HEK293T (cell line): ENCODE results near the gene MASP1.

Experiments
- CTCF ChIA-PET: fragments of 350-600 bp; formaldehyde crosslinking; extraction: SDS; loops from one replicate; lab custom pipeline; 2021; ENCODE audit warnings: antibody characterized with exemption, inconsistent platforms; lab: Yijun Ruan, JAX
- POLR2A ChIA-PET: fragments of 350-600 bp; formaldehyde crosslinking; extraction: SDS; loops from one replicate; lab custom pipeline; 2020; ENCODE audit warnings: antibody characterized with exemption, inconsistent platforms; lab: Yijun Ruan, JAX
- DNase-seq: peaks from one replicate; pipeline ENCODE4 v3.0.0; 2012; ENCODE audit warnings: mixed read lengths; ENCODE audit errors: extremely low spot score
- ARNT ChIP-seq: fragments of 450-650 bp; IDR thresholded peaks from 2 replicates; pipeline ENCODE4 v1.6.1; 2017; ENCODE audit warnings: mild to moderate bottlenecking
- BHLHE40 ChIP-seq: fragments of 450-650 bp; IDR thresholded peaks from 2 replicates; pipeline ENCODE4 v1.6.1; 2016; ENCODE audit warnings: mild to moderate bottlenecking, moderate library complexity, borderline replicate concordance
- CTBP1 ChIP-seq: fragments of 450-650 bp; IDR thresholded peaks from 2 replicates; pipeline ENCODE4 v1.6.1; 2016; ENCODE audit warnings: borderline replicate concordance
- ELF4 ChIP-seq: fragments of 450-650 bp; IDR thresholded peaks from 2 replicates; pipeline ENCODE4 v1.6.1; 2017; ENCODE audit warnings: antibody characterized with exemption
- FOXA1 ChIP-seq: fragments of 450-650 bp; IDR thresholded peaks from 2 replicates; pipeline ENCODE4 v1.6.1; 2016; ENCODE audit warnings: mild to moderate bottlenecking
- FOXK2 ChIP-seq: fragments of 450-650 bp; IDR thresholded peaks from 2 replicates; pipeline ENCODE4 v1.6.1; 2016; ENCODE audit warnings: mild to moderate bottlenecking
- FOXM1 ChIP-seq: fragments of 450-650 bp; IDR thresholded peaks from 2 replicates; pipeline ENCODE4 v1.6.1; 2017; ENCODE audit warnings: mild to moderate bottlenecking, borderline replicate concordance
- HDGF ChIP-seq: fragments of 450-650 bp; IDR thresholded peaks from 2 replicates; pipeline ENCODE4 v1.6.1; 2017; ENCODE audit warnings: antibody characterized with exemption, borderline replicate concordance
- L3MBTL2 ChIP-seq: fragments of 450-650 bp; conservative IDR thresholded peaks from 2 replicates; pipeline ENCODE4 v1.6.1; 2016; ENCODE audit warnings: mild to moderate bottlenecking
- LEF1 ChIP-seq: fragments of 450-650 bp; IDR thresholded peaks from 2 replicates; pipeline ENCODE4 v1.6.1; 2017; ENCODE audit warnings: mild to moderate bottlenecking, borderline replicate concordance
- NFRKB ChIP-seq: fragments of 450-650 bp; IDR thresholded peaks from 2 replicates; pipeline ENCODE4 v1.6.1; 2016; ENCODE audit warnings: mild to moderate bottlenecking, moderate library complexity
- SP1 ChIP-seq: fragments of 450-650 bp; IDR thresholded peaks from 2 replicates; pipeline ENCODE4 v1.6.1; 2017
- SUZ12 ChIP-seq: fragments of 450-650 bp; IDR thresholded peaks from 2 replicates; pipeline ENCODE4 v1.6.1; 2016; ENCODE audit warnings: mild to moderate bottlenecking
- TARDBP ChIP-seq: fragments of 450-650 bp; IDR thresholded peaks from 2 replicates; pipeline ENCODE4 v1.6.1; 2016
- ZNF384 ChIP-seq: fragments of 450-650 bp; IDR thresholded peaks from 2 replicates; pipeline ENCODE4 v1.6.1; 2016
- TF ChIP-seq, protein P1 (sequence below): fragments of 450-650 bp; IDR thresholded peaks from 2 replicates; pipeline ENCODE4 v1.6.1; 2016

MASP1 gene

DNA sequence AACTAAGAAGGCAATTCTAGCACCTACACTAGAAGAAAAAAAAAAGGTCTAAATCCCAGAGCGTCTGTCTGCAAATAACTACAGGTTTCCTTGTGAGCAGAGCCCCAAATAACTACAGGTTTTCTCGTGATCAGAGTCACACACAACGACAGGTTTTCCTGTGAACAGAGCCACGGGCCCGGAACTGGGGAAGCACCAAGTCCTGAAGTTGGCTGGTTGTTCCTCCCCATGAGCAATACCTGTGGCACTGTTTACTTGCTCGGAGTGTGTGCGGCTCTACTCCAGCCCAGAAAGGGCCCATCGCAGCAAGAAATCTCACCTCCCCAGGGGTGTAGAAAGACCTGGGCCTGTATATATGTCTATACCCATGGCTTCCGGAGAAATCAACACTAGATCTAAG lies 644 bp upstream of the MASP1 start:
- TF ChIP-seq TARDBP (no peak), LEF1 (no peak), FOXK2 (no peak), CTBP1 (no peak), ELF4 (no peak), ZNF384 (no peak), FOXA1 (no peak), L3MBTL2 (no peak), HDGF (no peak), SUZ12 (no peak), SP1 (no peak), NFRKB (no peak), BHLHE40 (no peak)
- TF ChIP-seq, protein P1, sequence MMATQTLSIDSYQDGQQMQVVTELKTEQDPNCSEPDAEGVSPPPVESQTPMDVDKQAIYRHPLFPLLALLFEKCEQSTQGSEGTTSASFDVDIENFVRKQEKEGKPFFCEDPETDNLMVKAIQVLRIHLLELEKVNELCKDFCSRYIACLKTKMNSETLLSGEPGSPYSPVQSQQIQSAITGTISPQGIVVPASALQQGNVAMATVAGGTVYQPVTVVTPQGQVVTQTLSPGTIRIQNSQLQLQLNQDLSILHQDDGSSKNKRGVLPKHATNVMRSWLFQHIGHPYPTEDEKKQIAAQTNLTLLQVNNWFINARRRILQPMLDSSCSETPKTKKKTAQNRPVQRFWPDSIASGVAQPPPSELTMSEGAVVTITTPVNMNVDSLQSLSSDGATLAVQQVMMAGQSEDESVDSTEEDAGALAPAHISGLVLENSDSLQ: no peak
- POLR2A ChIA-PET: no interaction called here
- no peak for DNase-seq
- CTCF ChIA-PET: no interaction called here

DNA sequence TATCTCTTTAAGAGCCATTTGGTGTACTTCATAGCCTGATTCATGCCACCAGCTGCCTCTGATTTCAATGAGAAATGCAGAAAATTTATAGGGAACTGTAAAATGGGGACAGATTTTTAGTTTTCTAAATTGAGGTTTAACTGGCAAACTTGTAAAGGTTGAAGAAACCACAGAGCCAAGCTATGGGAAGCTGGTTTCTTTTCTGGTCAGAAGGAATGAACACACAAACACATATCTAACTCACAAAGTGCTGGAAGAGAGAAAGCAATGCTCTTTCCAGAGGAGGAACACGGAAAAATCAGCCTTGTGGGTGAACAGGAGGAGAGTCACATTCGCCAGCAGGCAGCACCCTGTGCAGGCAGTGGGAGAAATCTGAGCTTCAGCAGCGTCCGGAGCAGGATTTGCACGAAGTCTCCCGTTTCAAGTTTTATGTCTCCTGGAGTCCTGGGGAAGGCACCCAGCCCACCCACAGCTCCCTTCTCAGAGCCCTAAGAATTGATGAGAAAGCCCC lies 481 bp downstream of the MASP1 start:
- CTCF ChIA-PET: no interaction called here
- DNase-seq: peak; percentile 11
- TF ChIP-seq ELF4 (no peak), BHLHE40 (no peak), TARDBP (no peak), FOXM1 (no peak), FOXK2 (no peak), FOXA1 (no peak), SUZ12 (no peak), NFRKB (no peak)
- POLR2A ChIA-PET: no interaction called here

DNA sequence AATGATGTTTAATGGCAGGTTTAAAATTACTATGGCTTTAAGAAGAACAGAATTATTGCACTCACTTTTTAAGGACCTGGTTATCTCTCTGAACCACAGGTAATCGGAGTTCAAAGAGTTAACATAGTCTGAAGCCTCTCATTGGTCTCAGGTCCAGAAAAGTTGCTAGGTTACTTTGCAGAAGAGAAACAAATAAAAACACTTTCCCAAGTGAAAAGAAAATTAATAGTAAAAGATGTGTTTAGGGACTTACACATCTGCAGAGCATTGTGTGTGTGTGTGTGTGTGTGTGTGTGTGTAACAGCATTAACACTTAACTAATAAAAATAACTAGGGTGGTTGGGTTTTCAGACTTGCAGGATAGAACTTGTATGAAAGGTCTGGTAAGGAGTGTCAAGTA lies 1.0 kb downstream of the MASP1 start:
- TF ChIP-seq ARNT: no peak
- no peak for TF ChIP-seq CTBP1
- TF ChIP-seq FOXA1: no peak
- no peak for TF ChIP-seq LEF1
- no peak for TF ChIP-seq SP1
- TF ChIP-seq FOXK2: no peak
- TF ChIP-seq HDGF: no peak
- TF ChIP-seq FOXM1: no peak
- TF ChIP-seq NFRKB: no peak
- TF ChIP-seq L3MBTL2: no peak
- TF ChIP-seq ZNF384: no peak
- CTCF ChIA-PET: no interaction called here
- POLR2A ChIA-PET: no interaction called here
- no peak for DNase-seq

DNA sequence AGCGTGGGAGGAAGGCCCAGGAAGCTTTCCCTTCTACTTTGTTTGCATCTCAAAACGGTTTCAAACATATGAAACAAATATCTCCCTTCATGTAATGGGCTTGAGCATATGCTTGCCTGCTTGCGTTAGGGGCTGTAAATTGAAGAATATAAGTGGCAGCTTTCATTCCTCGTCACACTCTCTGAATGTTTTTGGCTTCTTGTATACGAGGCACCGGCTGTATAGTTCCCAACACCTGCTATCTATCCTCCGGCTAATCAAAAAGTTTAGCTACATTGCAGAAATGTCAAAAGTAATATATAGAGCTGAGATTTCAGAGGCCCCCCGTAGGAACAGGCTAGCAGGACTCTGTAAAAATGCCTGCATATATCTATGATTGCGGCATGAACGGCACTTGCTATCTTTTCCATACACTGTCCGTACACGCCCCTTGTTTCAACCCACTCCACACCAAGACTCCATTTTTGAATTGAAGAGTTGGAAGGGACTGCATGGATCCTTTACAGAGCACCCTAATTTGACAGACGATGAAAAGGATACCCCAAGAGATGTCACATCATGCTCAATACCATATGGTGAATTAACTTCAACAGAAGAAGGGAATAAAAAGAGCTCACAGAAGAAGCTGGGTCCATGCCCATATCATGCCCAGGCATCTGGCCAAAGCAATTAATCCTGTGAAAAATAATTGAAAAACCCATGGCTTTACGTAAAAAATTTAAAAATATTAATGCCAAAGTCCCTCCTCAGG lies 2.5 kb downstream of the MASP1 start:
- DNase-seq: no peak
- ChIA-PET CTCF (no interaction called here), POLR2A (no interaction called here)
- no peak for TF ChIP-seq NFRKB
- no peak for TF ChIP-seq LEF1
- no peak for TF ChIP-seq ARNT
- no peak for TF ChIP-seq FOXK2
- TF ChIP-seq SUZ12: no peak
- no peak for TF ChIP-seq FOXM1
- TF ChIP-seq FOXA1: no peak
- TF ChIP-seq TARDBP: no peak
- no peak for TF ChIP-seq ELF4
- no peak for TF ChIP-seq BHLHE40
- no peak for TF ChIP-seq L3MBTL2
- no peak for TF ChIP-seq HDGF
- no peak for TF ChIP-seq ZNF384
- TF ChIP-seq, protein P1: no peak

DNA sequence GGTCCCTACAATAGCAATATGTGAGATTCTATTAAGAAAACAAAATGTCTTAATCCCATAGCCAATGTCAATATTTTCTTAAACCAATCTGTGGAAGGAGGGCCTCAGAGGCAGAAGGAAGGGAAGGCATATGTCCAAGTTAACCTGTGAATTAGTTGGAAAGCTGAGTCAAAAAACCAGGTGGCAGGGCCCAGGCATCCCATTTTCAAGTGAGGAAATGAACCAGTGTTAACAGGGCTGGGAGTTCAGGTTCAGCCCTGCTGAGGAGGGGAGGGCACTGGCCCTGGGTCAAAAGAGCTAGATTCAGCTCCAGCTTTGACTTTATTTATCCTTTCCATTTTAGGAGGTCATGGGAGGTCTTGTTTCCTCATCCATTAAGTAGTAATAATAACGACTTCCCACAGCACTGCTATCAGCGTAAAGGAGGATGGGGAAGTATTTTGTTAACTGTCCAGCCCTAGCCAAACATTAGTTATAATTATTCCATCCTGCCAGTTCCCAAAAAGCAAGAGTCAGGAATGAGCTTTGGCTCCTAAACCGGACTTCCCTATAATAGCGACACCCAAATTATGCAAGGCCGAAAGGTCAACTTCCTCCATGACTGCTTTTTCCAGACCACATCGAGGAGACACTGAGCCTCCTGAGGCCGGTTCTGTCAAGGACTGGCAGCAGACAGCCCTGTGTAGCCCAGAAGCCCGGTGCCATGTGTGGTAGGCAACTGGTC lies 3.2 kb downstream of the MASP1 start:
- TF ChIP-seq FOXM1 (no peak), ARNT (no peak), NFRKB (no peak), HDGF (no peak), TARDBP (no peak)
- no peak for DNase-seq
- ChIA-PET POLR2A (no interaction called here), CTCF (no interaction called here)

DNA sequence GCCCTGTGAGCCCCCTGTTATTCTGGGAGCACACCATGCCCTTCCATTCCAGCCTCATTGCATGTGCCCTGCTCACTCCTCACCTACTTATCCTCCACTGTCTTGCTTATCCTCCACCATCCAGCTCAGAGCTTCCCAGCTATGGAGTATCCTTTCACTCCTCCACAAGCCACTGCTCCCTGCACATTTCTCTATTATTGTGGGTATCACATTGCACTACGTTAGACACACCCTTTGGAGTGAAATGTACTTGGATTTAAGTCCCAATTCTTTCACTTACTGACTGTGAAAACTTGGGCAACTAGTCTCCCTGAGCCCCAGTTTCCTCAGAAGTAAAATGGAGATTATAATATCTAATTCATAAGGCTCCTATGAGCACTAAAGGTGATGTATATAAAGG lies 4.3 kb downstream of the MASP1 start:
- no peak for TF ChIP-seq SUZ12
- POLR2A ChIA-PET: no interaction called here
- CTCF ChIA-PET: no interaction called here
- no peak for DNase-seq

DNA sequence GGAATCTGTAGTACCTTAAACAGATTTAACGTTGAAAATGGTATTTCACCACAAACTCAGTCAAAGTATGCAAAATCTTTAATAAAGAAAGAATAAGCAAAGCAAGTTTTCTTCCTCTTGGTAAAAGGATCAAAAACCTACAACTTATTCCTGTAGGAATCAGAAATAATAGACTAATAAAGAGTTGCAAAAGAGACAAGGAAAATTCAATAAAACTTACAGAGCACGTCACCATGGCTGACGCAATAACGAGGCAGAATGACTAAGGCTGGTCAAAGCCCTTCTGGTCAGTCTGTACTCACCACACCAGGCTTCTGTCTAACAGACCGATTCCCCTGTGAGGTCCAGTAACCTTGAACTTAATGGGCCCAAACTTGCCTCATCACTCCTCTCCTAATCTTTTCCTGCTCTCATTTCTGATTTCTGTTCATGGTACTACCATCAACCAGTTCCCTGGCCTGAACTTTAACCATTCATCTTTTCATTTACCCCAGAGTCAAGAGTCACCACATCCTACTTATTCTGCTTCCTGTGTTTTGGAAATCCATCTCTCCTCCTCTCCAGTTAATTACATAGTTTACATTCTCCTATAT lies 5.0 kb downstream of the MASP1 start:
- ChIA-PET CTCF (no interaction called here), POLR2A (no interaction called here)
- no peak for TF ChIP-seq FOXA1
- TF ChIP-seq SP1: no peak
- DNase-seq: no peak
